Skeletal muscle satellite cell (primary cell): ENCODE results near the gene RFPL1.

Source experiments
- H3K27me3 ChIP-seq: 2 replicates; pipeline ENCODE4 v1.7.0; 2013; ENCODE audit warnings: low read length; ENCODE audit not compliant: control insufficient read depth, insufficient read depth
- H3K36me3 ChIP-seq: 2 replicates; pipeline ENCODE4 v1.7.0; 2013; ENCODE audit warnings: mild to moderate bottlenecking, control low read depth, low read length; ENCODE audit not compliant: insufficient read depth
- H3K4me1 ChIP-seq: 2 replicates; pipeline ENCODE4 v1.7.0; 2013; ENCODE audit warnings: low read length; ENCODE audit not compliant: control insufficient read depth, insufficient read depth
- H3K4me2 ChIP-seq: 2 replicates; pipeline ENCODE4 v1.7.0; 2013; ENCODE audit warnings: mild to moderate bottlenecking, low read length
- H3K4me3 ChIP-seq: 2 replicates; pipeline ENCODE4 v1.7.0; 2013; ENCODE audit warnings: low read length
- H3K9ac ChIP-seq: 2 replicates; pipeline ENCODE4 v1.7.0; 2013; ENCODE audit warnings: mild to moderate bottlenecking, low read depth, low read length, moderate library complexity
- H3K9me3 ChIP-seq: replicated peaks from 2 replicates; pipeline ENCODE4 v1.7.0; 2013; ENCODE audit warnings: mild to moderate bottlenecking, control low read depth, low read length

Gene RFPL1

DNA sequence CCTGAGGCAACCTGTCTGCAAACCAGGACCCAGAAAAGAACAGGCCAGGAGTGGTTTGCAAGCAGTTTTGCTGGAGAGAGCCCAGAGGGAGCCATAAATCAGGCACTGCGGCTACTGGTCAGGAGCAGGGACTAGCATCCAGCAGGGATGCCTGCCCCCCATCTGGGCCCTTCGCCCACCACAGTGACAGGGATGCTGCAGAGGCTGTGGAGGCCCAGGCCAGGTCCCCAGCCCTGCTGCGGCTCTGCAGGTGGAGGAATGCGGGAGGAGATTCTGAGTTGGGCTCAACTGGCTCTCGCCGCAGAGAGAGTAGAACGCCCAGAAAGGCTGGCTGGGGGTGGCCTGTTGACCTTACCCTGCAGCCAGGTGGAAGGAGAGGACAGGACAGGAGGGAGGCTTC, 25.2 kb downstream of the RFPL1 start:
- Histone ChIP-seq H3K36me3 (no peaks in the 10 kb centered on the region), H3K4me2 (no peak overlapping the region), H3K27me3 (peaks cover 11% of the 10 kb centered on the region), H3K9me3 (no peaks in the 10 kb centered on the region), H3K9ac (no peak overlapping the region), H3K4me1 (no peaks in the 10 kb centered on the region), H3K4me3 (no peak overlapping the region)

DNA sequence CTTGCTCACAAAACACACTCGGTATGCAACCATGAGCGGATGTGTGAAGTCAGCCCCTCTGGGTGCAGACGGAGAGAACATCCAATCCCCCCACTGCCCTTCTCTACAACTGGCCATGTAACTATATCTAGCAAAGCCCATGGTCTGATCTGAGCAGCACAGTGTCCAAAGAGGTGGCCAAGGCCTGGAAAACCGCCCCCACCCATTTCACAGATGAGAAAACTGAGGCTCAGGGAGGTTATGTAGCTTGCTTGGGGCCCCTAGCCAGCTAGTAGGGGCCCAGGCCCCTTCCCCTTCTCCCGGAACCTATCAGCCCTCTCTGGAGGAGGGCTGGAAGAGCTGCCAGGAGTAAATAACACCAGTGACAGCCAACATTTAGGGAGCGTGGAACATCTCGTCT, 26.2 kb downstream of the RFPL1 start:
- H3K9me3 ChIP-seq: no peaks in the 10 kb centered on the region
- no peak overlapping the region for H3K9ac ChIP-seq
- H3K36me3 ChIP-seq: no peaks in the 10 kb centered on the region
- H3K27me3 ChIP-seq: peaks cover 20% of the 10 kb centered on the region
- no peak overlapping the region for H3K4me3 ChIP-seq
- no peaks in the 10 kb centered on the region for H3K4me1 ChIP-seq
- H3K4me2 ChIP-seq: no peak overlapping the region

GRCh38 chr22:29469755-29470154, 31.4 kb downstream of the RFPL1 start:
- peaks cover 48% of the 10 kb centered on the region for H3K27me3 ChIP-seq
- H3K4me3 ChIP-seq: no peak overlapping the region
- no peaks in the 10 kb centered on the region for H3K36me3 ChIP-seq
- no peaks in the 10 kb centered on the region for H3K9me3 ChIP-seq
- H3K4me2 ChIP-seq: peak overlapping the region; percentile 84
- H3K9ac ChIP-seq: no peak overlapping the region
- peaks cover 3% of the 10 kb centered on the region for H3K4me1 ChIP-seq

DNA sequence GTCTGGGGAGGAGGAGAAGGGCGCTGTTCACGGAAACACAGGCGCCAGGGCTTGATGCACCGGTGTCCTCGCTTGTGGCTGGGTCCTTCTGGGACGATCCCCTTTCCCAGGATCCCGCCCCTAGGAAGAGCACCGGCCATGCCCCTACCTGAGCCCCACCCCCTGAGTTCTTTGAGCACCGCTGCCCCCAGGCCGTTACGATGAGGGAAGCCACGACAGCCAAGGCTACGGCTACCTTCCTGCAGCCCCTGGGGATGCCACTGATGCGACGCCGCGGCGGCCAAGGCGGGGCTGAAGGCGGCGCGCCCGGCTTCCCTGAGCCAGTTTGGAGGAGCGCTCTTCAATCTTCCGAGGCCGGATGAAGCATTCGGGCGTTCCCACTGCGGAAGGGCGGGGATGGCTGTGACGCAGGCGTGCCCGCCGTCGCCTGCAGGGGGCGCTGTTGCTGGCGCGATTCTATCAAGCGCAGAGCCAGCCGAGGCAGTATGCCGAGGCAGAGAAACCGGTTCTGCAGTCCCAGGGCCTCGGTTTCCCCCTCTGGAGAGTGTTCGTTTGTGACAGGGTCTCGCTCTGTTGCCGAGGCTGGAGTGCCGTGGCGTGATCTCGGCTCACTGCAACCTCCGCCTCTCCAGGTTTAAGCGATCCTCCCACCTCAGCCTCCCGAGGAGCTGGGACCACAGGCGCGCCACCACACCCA, 31.9 kb downstream of the RFPL1 start:
- peaks cover 51% of the 10 kb centered on the region for H3K27me3 ChIP-seq
- H3K9me3 ChIP-seq: no peaks in the 10 kb centered on the region
- peak overlapping the region; percentile 84 for H3K4me2 ChIP-seq
- H3K4me3 ChIP-seq: peak overlapping the region; percentile 59
- no peak overlapping the region for H3K9ac ChIP-seq
- H3K36me3 ChIP-seq: no peaks in the 10 kb centered on the region
- H3K4me1 ChIP-seq: peaks cover 3% of the 10 kb centered on the region

GRCh38 chr22:29473001-29473400, 34.6 kb downstream of the RFPL1 start:
- H3K4me1 ChIP-seq: peaks cover 3% of the 10 kb centered on the region
- no peaks in the 10 kb centered on the region for H3K9me3 ChIP-seq
- H3K9ac ChIP-seq: no peak overlapping the region
- H3K27me3 ChIP-seq: peaks cover 65% of the 10 kb centered on the region
- no peaks in the 10 kb centered on the region for H3K36me3 ChIP-seq
- H3K4me2 ChIP-seq: no peak overlapping the region
- no peak overlapping the region for H3K4me3 ChIP-seq

GRCh38 chr22:29475550-29475949, 37.2 kb downstream of the RFPL1 start:
- H3K27me3 ChIP-seq: peaks cover 68% of the 10 kb centered on the region
- no peak overlapping the region for H3K4me3 ChIP-seq
- peaks cover 7% of the 10 kb centered on the region for H3K4me1 ChIP-seq
- no peaks in the 10 kb centered on the region for H3K9me3 ChIP-seq
- H3K4me2 ChIP-seq: no peak overlapping the region
- H3K36me3 ChIP-seq: no peaks in the 10 kb centered on the region
- no peak overlapping the region for H3K9ac ChIP-seq

- no peak overlapping the region for H3K4me2 ChIP-seq
- H3K4me3 ChIP-seq: no peak overlapping the region
- no peaks in the 10 kb centered on the region for H3K36me3 ChIP-seq
- no peak overlapping the region for H3K9ac ChIP-seq
- H3K9me3 ChIP-seq: no peaks in the 10 kb centered on the region
- H3K4me1 ChIP-seq: peaks cover 12% of the 10 kb centered on the region
- H3K27me3 ChIP-seq: peaks cover 70% of the 10 kb centered on the region
Measured at GRCh38 chr22:29476116-29476515, 37.7 kb downstream of the RFPL1 start.

DNA sequence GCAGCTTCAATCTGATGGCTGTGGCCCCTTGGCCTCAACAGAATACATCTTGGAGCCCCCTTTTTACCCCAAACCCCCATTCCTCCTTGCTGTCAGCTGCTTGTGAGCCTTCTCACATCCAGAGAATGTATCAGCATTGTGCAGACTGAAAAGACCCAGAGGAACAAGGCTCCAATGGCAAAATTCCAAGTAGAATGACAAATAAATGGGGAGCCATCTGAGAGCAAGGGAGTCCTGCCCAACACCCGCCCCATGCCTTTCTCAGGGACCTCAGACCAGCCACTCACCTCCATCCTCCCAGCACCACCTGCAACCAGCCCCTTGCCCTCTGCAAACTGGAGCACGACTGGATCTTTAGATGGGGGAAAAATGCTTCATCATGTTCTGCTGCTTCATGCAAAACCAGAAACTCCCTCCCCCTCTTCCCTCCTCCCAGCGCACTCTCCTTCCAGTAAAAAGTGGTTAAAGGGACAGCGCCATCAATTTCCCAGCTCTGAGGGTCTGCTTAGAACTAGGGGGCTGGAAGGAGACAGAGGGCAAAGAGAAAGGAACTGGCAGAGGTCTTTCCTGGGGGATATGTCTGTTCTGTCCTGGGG, 39.4 kb downstream of the RFPL1 start:
- Histone ChIP-seq H3K4me3 (no peak overlapping the region), H3K27me3 (peaks cover 75% of the 10 kb centered on the region), H3K9ac (no peak overlapping the region), H3K36me3 (no peaks in the 10 kb centered on the region), H3K4me2 (no peak overlapping the region), H3K9me3 (no peaks in the 10 kb centered on the region), H3K4me1 (peaks cover 20% of the 10 kb centered on the region)

DNA sequence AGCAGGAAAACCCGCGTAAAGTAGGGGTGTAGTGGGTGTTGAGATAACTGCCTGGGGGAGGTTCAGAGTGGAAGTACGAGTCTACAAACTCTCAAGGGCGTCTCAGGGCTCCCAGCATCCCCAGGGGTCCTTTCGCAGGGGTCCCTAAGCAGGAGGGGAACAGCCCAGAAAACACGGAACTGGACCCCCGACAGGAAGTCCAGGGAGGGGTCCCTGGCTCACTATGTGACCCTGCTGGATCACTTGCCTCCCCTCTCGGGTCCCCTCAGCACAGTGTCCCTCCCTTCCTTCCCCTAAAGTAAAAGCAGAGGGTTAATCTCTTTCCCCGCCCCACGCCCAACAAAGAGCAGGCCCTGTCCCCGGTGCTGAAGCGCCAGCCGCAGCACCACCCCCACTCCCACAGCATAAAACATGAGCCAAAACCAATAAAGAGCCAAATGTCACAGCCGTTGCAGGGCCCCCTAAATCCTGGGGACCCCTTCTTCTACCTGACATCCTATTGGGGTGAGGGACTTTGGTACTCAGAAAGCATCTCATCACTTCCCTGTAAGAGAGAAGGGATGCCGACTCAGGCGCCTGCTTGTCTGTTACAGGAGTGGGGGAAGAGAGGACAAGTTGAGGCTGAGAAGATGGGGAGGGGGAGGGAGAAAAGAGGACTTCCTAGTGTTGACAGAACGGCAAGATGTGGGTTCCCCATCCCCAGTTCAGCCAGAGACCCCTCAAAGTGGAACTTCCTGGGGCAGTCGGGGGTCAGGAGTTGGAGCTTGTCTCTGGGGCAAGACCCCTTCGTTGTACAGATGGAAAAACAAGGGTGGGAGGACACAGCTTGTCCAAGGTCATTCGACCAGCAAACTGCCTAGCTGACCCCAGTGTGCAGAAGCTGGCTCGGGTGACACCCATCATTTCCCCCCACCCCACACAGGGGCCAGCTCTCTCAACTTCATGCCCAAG, 40.2 kb downstream of the RFPL1 start:
- H3K9ac ChIP-seq: no peak overlapping the region
- H3K4me1 ChIP-seq: peaks cover 20% of the 10 kb centered on the region
- no peaks in the 10 kb centered on the region for H3K36me3 ChIP-seq
- H3K4me2 ChIP-seq: no peak overlapping the region
- no peaks in the 10 kb centered on the region for H3K9me3 ChIP-seq
- no peak overlapping the region for H3K4me3 ChIP-seq
- H3K27me3 ChIP-seq: peaks cover 71% of the 10 kb centered on the region

GRCh38 chr22:29479417-29480261, 41.3 kb downstream of the RFPL1 start, which contains the start of gene NEFH:
Gene NEFH, plus strand, starts transcription at chr22:29480218. Its CDS starts 45 bp downstream, at chr22:29480263.
- Histone ChIP-seq H3K4me3 (peak within 1 kb of the TSS; percentile 64), H3K4me1 (peaks cover 20% of the 10 kb centered on the region), H3K9me3 (no peaks in the 10 kb centered on the region), H3K36me3 (no peaks in the 10 kb centered on the region), H3K4me2 (peak within 1 kb of the TSS; percentile 77), H3K9ac (peak within 1 kb of the TSS; percentile 35), H3K27me3 (peaks cover 71% of the 10 kb centered on the region)

DNA sequence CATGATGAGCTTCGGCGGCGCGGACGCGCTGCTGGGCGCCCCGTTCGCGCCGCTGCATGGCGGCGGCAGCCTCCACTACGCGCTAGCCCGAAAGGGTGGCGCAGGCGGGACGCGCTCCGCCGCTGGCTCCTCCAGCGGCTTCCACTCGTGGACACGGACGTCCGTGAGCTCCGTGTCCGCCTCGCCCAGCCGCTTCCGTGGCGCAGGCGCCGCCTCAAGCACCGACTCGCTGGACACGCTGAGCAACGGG, 41.8 kb downstream of the RFPL1 start:
- Histone ChIP-seq H3K4me3 (peak overlapping the region; percentile 64), H3K4me1 (peaks cover 20% of the 10 kb centered on the region), H3K4me2 (peak overlapping the region; percentile 77), H3K9me3 (no peaks in the 10 kb centered on the region), H3K9ac (no peak overlapping the region), H3K27me3 (peaks cover 67% of the 10 kb centered on the region), H3K36me3 (no peaks in the 10 kb centered on the region)
